ENCODE data around the gene IGFLR1. TPM values are rescaled to one million over a fixed set of nuclear protein-coding genes. Genes with fewer than 3 reads are reported as not detected.

Gene IGFLR1
- total and polyA plus RNA-seq, 2 donors (not counting 3 experiments of a cell fraction or from before 2014, with no cell fraction given): 2.6 to 7.6 TPM

DNA sequence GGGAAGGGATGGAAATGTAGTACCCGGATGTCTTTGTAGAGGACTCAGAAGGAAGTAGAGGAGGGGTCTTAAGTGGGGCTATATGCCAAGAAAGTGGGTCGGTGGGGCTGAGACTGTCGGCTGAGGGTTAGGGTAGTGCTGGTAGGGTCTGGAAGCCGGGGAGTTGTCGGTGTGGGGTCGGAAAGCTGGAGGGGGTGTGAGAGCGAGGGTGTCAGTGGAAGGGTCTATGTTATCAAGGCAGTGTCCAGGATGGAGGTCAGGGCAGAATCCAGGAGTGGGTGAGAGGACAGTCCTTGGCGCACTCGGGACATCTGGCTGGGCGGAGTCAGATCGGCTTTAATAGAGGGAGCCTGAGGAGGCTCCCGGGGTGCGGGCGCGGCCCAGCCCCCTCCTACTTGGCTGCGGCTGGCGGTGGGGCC, 12.9 kb upstream of the IGFLR1 start:
- peaks cover 22% of the 10 kb centered on the region for H3K4me1 ChIP-seq (ENCODE audit: control insufficient read depth, extremely low read depth, insufficient read depth, low read length)
- peaks cover 0 to 13% of the 10 kb centered on the region in 2 experiments for H3K36me3 ChIP-seq (ENCODE audit: control insufficient read depth in 2 of 2, extremely low read depth in 1 of 2, insufficient read depth in 2 of 2, low read length in 2 of 2)
- H3K27me3 ChIP-seq (ENCODE audit: control insufficient read depth in 2 of 2, insufficient read depth in 2 of 2, low read length in 2 of 2): no peaks in the 10 kb centered on the region
- no peaks in the 10 kb centered on the region for H3K9me1 ChIP-seq (replicated peaks; ENCODE audit: control insufficient read depth, extremely low read depth, insufficient read depth, low read length)
- H3K79me2 ChIP-seq (ENCODE audit: control insufficient read depth, insufficient read depth, low read length): peaks cover 16% of the 10 kb centered on the region
- ChIA-PET POLR2A (no interaction called here), CTCF (no interaction called here)
- H2AFZ ChIP-seq (ENCODE audit: low read depth, low read length): no peak overlapping the region
- no TSS peak for BruUV-seq (replicated peaks)
- no peaks in the 10 kb centered on the region for H4K20me1 ChIP-seq (replicated peaks; ENCODE audit: control insufficient read depth, extremely low read depth, insufficient read depth, low read length)
- intact Hi-C loops (cut with micrococcal nuclease): loop anchor here (5.0 kb wide), 1 partner anchor 108 kb away; the partner anchor contains the start of gene COX6B1
- dilution Hi-C loops (cut with MboI; ENCODE audit: extremely low pct_ligation_motif_present, low sequenced_read_pairs): no loop called here
- DNase-seq (ENCODE audit: low read depth, low spot score) (no peak), FAIRE-seq (no peak)
- no peak overlapping the region for H3K27ac ChIP-seq (ENCODE audit: insufficient read depth, low read depth, low read length)
- H3K9ac ChIP-seq (replicated peaks; ENCODE audit: extremely low read depth, insufficient read depth, low read length): no peak overlapping the region
- H3K4me2 ChIP-seq (ENCODE audit: insufficient read depth, low read length): no peak overlapping the region
- no peak for TF ChIP-seq POLR2A (IDR thresholded peaks at IDR 0.05; ENCODE audit: low read depth, low read length)
- no peak for TF ChIP-seq JUN (IDR thresholded peaks at IDR 0.05; ENCODE audit: borderline replicate concordance, insufficient read depth, insufficient read length, low read depth)
- TF ChIP-seq GATA2 (IDR thresholded peaks at IDR 0.05; ENCODE audit: insufficient read depth, insufficient read length, low read depth, low read length): no peak
- no peak for TF ChIP-seq MYC (IDR thresholded peaks at IDR 0.05; ENCODE audit: low read depth, low read length)
- no peak for TF ChIP-seq FOS (IDR thresholded peaks at IDR 0.05; ENCODE audit: borderline replicate concordance, insufficient read depth, low read length)
- TF ChIP-seq, protein P1, sequence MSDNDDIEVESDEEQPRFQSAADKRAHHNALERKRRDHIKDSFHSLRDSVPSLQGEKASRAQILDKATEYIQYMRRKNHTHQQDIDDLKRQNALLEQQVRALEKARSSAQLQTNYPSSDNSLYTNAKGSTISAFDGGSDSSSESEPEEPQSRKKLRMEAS (IDR thresholded peaks at IDR 0.05; ENCODE audit: insufficient read depth, insufficient read length): no peak
- TF ChIP-seq CTCF (IDR thresholded peaks at IDR 0.05; ENCODE audit: extremely low read depth in 1 of 2, insufficient read depth in 1 of 2, low read depth in 1 of 2, low read length in 2 of 2): no peak
- TF ChIP-seq EZH2 (IDR thresholded peaks at IDR 0.05; ENCODE audit: borderline replicate concordance, low read depth, low read length, severe bottlenecking): no peak
- TF ChIP-seq POLR2AphosphoS5 (IDR thresholded peaks at IDR 0.05; ENCODE audit: insufficient read depth, low read depth, low read length): no peak
- H3K4me3 ChIP-seq (replicated peaks in 1 of 3; ENCODE audit: insufficient read depth in 1 of 3, low read depth in 1 of 3, low read length in 3 of 3): no peak overlapping the region
- H3K9me3 ChIP-seq (replicated peaks; ENCODE audit: control insufficient read depth, insufficient read depth, low read length): no peaks in the 10 kb centered on the region
